GM23338 (cell line): ENCODE data around the gene FAM227A. TPM values are rescaled to one million over a fixed set of nuclear protein-coding genes. Genes with fewer than 3 reads are reported as not detected.
"Not testable (repeated sequence)": the region's sequence is repeated elsewhere in the genome, so short reads cannot be mapped to it uniquely, and the experiment has no call there.

Experiments used
- ATAC-seq: fragments of 200-7000 bp; cut with Tn5 transposase; 3 replicates; pipeline ENCODE4 v1.9.1; 2020
- DNase-seq: peaks from one replicate; pipeline ENCODE4 v3.0.0-alpha.2; 2015; ENCODE audit warnings: low spot score
- H2AFZ ChIP-seq: fragments of 200-600 bp; sonication (generic); 2 replicates; pipeline ENCODE4 v1.8.0; 2016; ENCODE audit warnings: antibody characterized with exemption, mild to moderate bottlenecking, moderate library complexity
- H3F3A ChIP-seq: fragments of 200-600 bp; sonication (generic); replicated peaks from 2 replicates; pipeline ENCODE4 v1.8.0; 2017; ENCODE audit warnings: antibody characterized with exemption, mixed run types, low read depth
- H3K27ac ChIP-seq: fragments of 200-600 bp; sonication (generic); 2 replicates; pipeline ENCODE4 v1.6.1; 2016; ENCODE audit warnings: low read depth
- H3K27me3 ChIP-seq: fragments of 200-600 bp; sonication (generic); 2 replicates; pipeline ENCODE4 v1.8.0; 2016; ENCODE audit warnings: mild to moderate bottlenecking, mixed run types, moderate library complexity; ENCODE audit not compliant: insufficient read depth
- H3K36me3 ChIP-seq: fragments of 200-600 bp; sonication (generic); 2 replicates; pipeline ENCODE4 v1.8.0; 2016; ENCODE audit warnings: mild to moderate bottlenecking; ENCODE audit not compliant: insufficient read depth
- H3K4me1 ChIP-seq: fragments of 200-600 bp; sonication (generic); 2 replicates; pipeline ENCODE4 v1.8.0; 2016; ENCODE audit warnings: mild to moderate bottlenecking, moderate library complexity; ENCODE audit not compliant: insufficient read depth
- H3K4me2 ChIP-seq: fragments of 200-600 bp; sonication (generic); 2 replicates; pipeline ENCODE4 v1.7.1; 2017; ENCODE audit warnings: mixed run types
- H3K4me3 ChIP-seq: fragments of 200-600 bp; sonication (generic); 2 replicates; pipeline ENCODE4 v1.6.1; 2016; ENCODE audit warnings: mixed run types
- H3K79me2 ChIP-seq: fragments of 200-600 bp; sonication (generic); replicated peaks from 2 replicates; pipeline ENCODE4 v1.8.0; 2017; ENCODE audit warnings: mild to moderate bottlenecking; ENCODE audit not compliant: insufficient read depth
- H3K9me2 ChIP-seq: fragments of 200-600 bp; sonication (generic); 2 replicates; pipeline ENCODE4 v1.8.0; 2017; ENCODE audit not compliant: insufficient read depth
- H4K20me1 ChIP-seq: fragments of 200-600 bp; sonication (generic); replicated peaks from 2 replicates; pipeline ENCODE4 v1.8.0; 2017; ENCODE audit warnings: mild to moderate bottlenecking; ENCODE audit not compliant: insufficient read depth
- H3K27ac Mint-ChIP-seq: 2 replicates; pipeline ENCODE4 v1.8.0; 2020; ENCODE audit warnings: inconsistent platforms, mild to moderate bottlenecking, moderate library complexity, mixed read lengths
- H3K27me3 Mint-ChIP-seq: 3 replicates; pipeline ENCODE4 v1.8.0; 2022; ENCODE audit warnings: low read depth, mild to moderate bottlenecking, moderate library complexity, mixed read lengths, inconsistent platforms; ENCODE audit not compliant: insufficient read depth, poor library complexity
- H3K36me3 Mint-ChIP-seq: 3 replicates; pipeline ENCODE4 v1.8.0; 2021; ENCODE audit warnings: low read depth, mild to moderate bottlenecking, inconsistent platforms, moderate library complexity, mixed read lengths
- H3K4me1 Mint-ChIP-seq: 3 replicates; pipeline ENCODE4 v1.8.0; 2020; ENCODE audit warnings: mild to moderate bottlenecking, inconsistent platforms, mixed read lengths
- H3K4me3 Mint-ChIP-seq: 3 replicates; pipeline ENCODE4 v1.8.0; 2021; ENCODE audit warnings: moderate library complexity, mild to moderate bottlenecking, inconsistent platforms, mixed read lengths
- H3K9me3 Mint-ChIP-seq: 3 replicates; pipeline ENCODE4 v1.8.0; 2020; ENCODE audit warnings: moderate library complexity, mild to moderate bottlenecking, inconsistent platforms, mixed read lengths
- CTCF ChIP-seq, 2 experiments: fragments of 200-600 bp in 1 of 2; sonication (generic) in 1 of 2; conservative IDR thresholded peaks; 2 replicates each; pipeline versions ENCODE4 v1.5.1 to v1.6.1; 2016 to 2017; ENCODE audit warnings: antibody characterized with exemption in 2 of 2, low read depth in 2 of 2, mild to moderate bottlenecking in 2 of 2, moderate library complexity in 1 of 2
- NANOG ChIP-seq: IDR thresholded peaks from 2 replicates; pipeline ENCODE4 v1.6.1; 2016; ENCODE audit warnings: antibody characterized with exemption, borderline replicate concordance
- POLR2AphosphoS5 ChIP-seq: IDR thresholded peaks from 2 replicates; pipeline ENCODE4 v1.6.1; 2016; ENCODE audit warnings: antibody characterized with exemption, low read depth
- STAT1 ChIP-seq: IDR thresholded peaks from one replicate; pipeline ENCODE4 v1.6.1; 2016; ENCODE audit warnings: antibody characterized with exemption; ENCODE audit not compliant: unreplicated experiment
- ZNF331 ChIP-seq: fragments of 250-450 bp; sonication (Bioruptor Pico); IDR thresholded peaks from 2 replicates; pipeline ENCODE4 v1.5.0; 2020; ENCODE audit warnings: low read depth, mild to moderate bottlenecking, moderate library complexity
- polyA plus RNA-seq: library from polyadenylated mRNA; unstranded; fragments of >200 nt; fragmentation: Nextera tagmentation; extraction: Ambion mirVana; gene quantifications from 2 replicates; pipeline ENCODE4 v1.2.1, GENCODE V29; 2016
- total RNA-seq: library from RNA; depleted of rRNA; stranded (reverse); fragments of >200 nt; shearing (Covaris generic); gene quantifications from 2 replicates; pipeline ENCODE4 v1.2.3, GENCODE V29; 2014
- TF ChIP-seq, protein P1 (sequence below): IDR thresholded peaks from one replicate; pipeline ENCODE4 v1.6.1; 2018; ENCODE audit warnings: antibody characterized with exemption; ENCODE audit not compliant: unreplicated experiment
- TF ChIP-seq, protein P2 (sequence below): IDR thresholded peaks from 2 replicates; pipeline ENCODE4 v1.6.1; 2016; ENCODE audit warnings: antibody characterized with exemption

Gene FAM227A
- total and polyA plus RNA-seq, 2 experiments from 2014 or later = 5.8 to 11.0 TPM

- Histone ChIP-seq H3K79me2 (no peaks in the 10 kb centered on the region), H2AFZ (no peak overlapping the region), H4K20me1 (no peaks in the 10 kb centered on the region; the same call in 1 of the 2 replicates), H3K4me3 (no peak overlapping the region), H3K36me3 (0 out of 2 replicates have a peak, but pooled peaks cover 6% of the 10 kb centered on the region), H3K4me1 (no peaks in the 10 kb centered on the region), H3K27me3 (no peaks in the 10 kb centered on the region), H3F3A (no peaks in the 10 kb centered on the region), H3K27ac (no peak overlapping the region), H3K9me2 (no peaks in the 10 kb centered on the region), H3K4me2 (no peak overlapping the region)
- DNase-seq (no peak), ATAC-seq (no peak)
- Mint-ChIP-seq H3K4me3 (no peak overlapping the region), H3K27ac (no peak overlapping the region), H3K4me1 (no peaks in the 10 kb centered on the region), H3K36me3 (peaks cover 41% of the 10 kb centered on the region), H3K27me3 (peaks cover 8% of the 10 kb centered on the region), H3K9me3 (no peaks in the 10 kb centered on the region)
- TF ChIP-seq NANOG (no peak), ZNF331 (CRISPR knock-in tag) (no peak), POLR2AphosphoS5 (no peak), STAT1 (no peak), CTCF (conservative IDR thresholded peaks at IDR 0.05; ENCODE audit: low read depth in 2 of 2) (no peak)
- TF ChIP-seq, protein P1, sequence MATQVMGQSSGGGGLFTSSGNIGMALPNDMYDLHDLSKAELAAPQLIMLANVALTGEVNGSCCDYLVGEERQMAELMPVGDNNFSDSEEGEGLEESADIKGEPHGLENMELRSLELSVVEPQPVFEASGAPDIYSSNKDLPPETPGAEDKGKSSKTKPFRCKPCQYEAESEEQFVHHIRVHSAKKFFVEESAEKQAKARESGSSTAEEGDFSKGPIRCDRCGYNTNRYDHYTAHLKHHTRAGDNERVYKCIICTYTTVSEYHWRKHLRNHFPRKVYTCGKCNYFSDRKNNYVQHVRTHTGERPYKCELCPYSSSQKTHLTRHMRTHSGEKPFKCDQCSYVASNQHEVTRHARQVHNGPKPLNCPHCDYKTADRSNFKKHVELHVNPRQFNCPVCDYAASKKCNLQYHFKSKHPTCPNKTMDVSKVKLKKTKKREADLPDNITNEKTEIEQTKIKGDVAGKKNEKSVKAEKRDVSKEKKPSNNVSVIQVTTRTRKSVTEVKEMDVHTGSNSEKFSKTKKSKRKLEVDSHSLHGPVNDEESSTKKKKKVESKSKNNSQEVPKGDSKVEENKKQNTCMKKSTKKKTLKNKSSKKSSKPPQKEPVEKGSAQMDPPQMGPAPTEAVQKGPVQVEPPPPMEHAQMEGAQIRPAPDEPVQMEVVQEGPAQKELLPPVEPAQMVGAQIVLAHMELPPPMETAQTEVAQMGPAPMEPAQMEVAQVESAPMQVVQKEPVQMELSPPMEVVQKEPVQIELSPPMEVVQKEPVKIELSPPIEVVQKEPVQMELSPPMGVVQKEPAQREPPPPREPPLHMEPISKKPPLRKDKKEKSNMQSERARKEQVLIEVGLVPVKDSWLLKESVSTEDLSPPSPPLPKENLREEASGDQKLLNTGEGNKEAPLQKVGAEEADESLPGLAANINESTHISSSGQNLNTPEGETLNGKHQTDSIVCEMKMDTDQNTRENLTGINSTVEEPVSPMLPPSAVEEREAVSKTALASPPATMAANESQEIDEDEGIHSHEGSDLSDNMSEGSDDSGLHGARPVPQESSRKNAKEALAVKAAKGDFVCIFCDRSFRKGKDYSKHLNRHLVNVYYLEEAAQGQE = no peak
- TF ChIP-seq, protein P2, sequence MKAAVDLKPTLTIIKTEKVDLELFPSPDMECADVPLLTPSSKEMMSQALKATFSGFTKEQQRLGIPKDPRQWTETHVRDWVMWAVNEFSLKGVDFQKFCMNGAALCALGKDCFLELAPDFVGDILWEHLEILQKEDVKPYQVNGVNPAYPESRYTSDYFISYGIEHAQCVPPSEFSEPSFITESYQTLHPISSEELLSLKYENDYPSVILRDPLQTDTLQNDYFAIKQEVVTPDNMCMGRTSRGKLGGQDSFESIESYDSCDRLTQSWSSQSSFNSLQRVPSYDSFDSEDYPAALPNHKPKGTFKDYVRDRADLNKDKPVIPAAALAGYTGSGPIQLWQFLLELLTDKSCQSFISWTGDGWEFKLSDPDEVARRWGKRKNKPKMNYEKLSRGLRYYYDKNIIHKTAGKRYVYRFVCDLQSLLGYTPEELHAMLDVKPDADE = no peak
Observed at GRCh38 chr22:38645430-38645829, 10.8 kb downstream of the FAM227A start.

- not testable (repeated sequence) for H3K27me3 ChIP-seq, H4K20me1 ChIP-seq, H3K4me2 ChIP-seq, H3F3A ChIP-seq, H3K9me2 ChIP-seq, H3K27ac Mint-ChIP-seq, H3K9me3 Mint-ChIP-seq, H2AFZ ChIP-seq, H3K4me1 ChIP-seq, ATAC-seq, H3K27ac ChIP-seq, H3K4me3 Mint-ChIP-seq, H3K4me3 ChIP-seq, H3K27me3 Mint-ChIP-seq, H3K4me1 Mint-ChIP-seq, DNase-seq, H3K36me3 ChIP-seq, H3K79me2 ChIP-seq
- H3K36me3 Mint-ChIP-seq = peaks cover 37% of the 10 kb centered on the region
Observed at GRCh38 chr22:38644245-38644644, 11.9 kb downstream of the FAM227A start.
